Natural killer cell (primary cell): ENCODE measurements around the gene VPS13A. TPM values are rescaled to one million over a fixed set of nuclear protein-coding genes. Genes with fewer than 3 reads are reported as not detected.
"Not testable (repeated sequence)": the region's sequence is repeated elsewhere in the genome, so short reads cannot be mapped to it uniquely, and the experiment has no call there.

Source experiments
- ATAC-seq, 3 donors: fragments of 150-1000 bp in 2 of 3; fragments of 200-7000 bp in 1 of 3; cut with Tn5 transposase; 1 replicate in 1 of 3; 2 replicates in 2 of 3; pipeline ENCODE4 v1.10.0; 2021; ENCODE audit warnings: mild to moderate bottlenecking in 2 of 3, moderate library complexity in 2 of 3
- DNase-seq, 2 donors: peaks; one replicate each; pipeline versions ENCODE4 v3.0.0 to v3.0.0-alpha.2; 2013 to 2021; ENCODE audit warnings: mixed read lengths in 1 of 2
- H3K27ac ChIP-seq: one replicate; pipeline ENCODE4 v1.5.1; 2013; ENCODE audit warnings: mild to moderate bottlenecking, low read length
- H3K27me3 ChIP-seq: one replicate; pipeline ENCODE4 v1.6.1; 2013; ENCODE audit warnings: low read length; ENCODE audit not compliant: control insufficient read depth, insufficient read depth
- H3K36me3 ChIP-seq: one replicate; pipeline ENCODE4 v1.6.1; 2013; ENCODE audit warnings: low read length; ENCODE audit not compliant: control insufficient read depth, insufficient read depth
- H3K4me1 ChIP-seq: one replicate; pipeline ENCODE4 v1.6.1; 2013; ENCODE audit warnings: low read length; ENCODE audit not compliant: control insufficient read depth, insufficient read depth
- H3K4me3 ChIP-seq: one replicate; pipeline ENCODE4 v1.5.1; 2013; ENCODE audit warnings: low read length
- H3K9me3 ChIP-seq: one replicate; pipeline ENCODE4 v1.6.1; 2013; ENCODE audit warnings: low read length; ENCODE audit not compliant: control insufficient read depth, insufficient read depth
- H3K27ac Mint-ChIP-seq, 2 donors: one replicate each; pipeline ENCODE4 v1.8.0; 2022; ENCODE audit warnings: mild to moderate bottlenecking in 2 of 2, mixed read lengths in 2 of 2, moderate library complexity in 1 of 2
- H3K27me3 Mint-ChIP-seq, 2 donors: one replicate each; pipeline ENCODE4 v1.8.0; 2022; ENCODE audit warnings: low read depth in 2 of 2, mixed read lengths in 2 of 2
- H3K36me3 Mint-ChIP-seq: one replicate; pipeline ENCODE4 v1.8.0; 2022; ENCODE audit warnings: mixed read lengths
- H3K4me1 Mint-ChIP-seq, 2 donors: one replicate each; pipeline ENCODE4 v1.8.0; 2022; ENCODE audit warnings: mixed read lengths in 2 of 2
- H3K4me3 Mint-ChIP-seq: one replicate; pipeline ENCODE4 v1.8.0; 2022; ENCODE audit warnings: mild to moderate bottlenecking, moderate library complexity, mixed read lengths
- H3K9me3 Mint-ChIP-seq, 2 donors: one replicate each; pipeline ENCODE4 v1.8.0; 2022; ENCODE audit warnings: mixed read lengths in 2 of 2
- WGBS: methylation state at CpG from one replicate; pipeline ENCODE4 v1.1.7; 2013; ENCODE audit warnings: missing lambda C conversion rate; ENCODE audit not compliant: insufficient coverage; 5-methylcytosine and 5-hydroxymethylcytosine counted together
- intact Hi-C: fragments of 100-400 bp; cut with micrococcal nuclease; formaldehyde crosslinking; loops from one replicate; pipeline ENCODE4 v1.14.2; 2022
- total RNA-seq, 4 donors: library from RNA; stranded (reverse); fragments of 120-200 nt in 1 of 4; gene quantifications; one replicate each; pipeline versions ENCODE4 v1.2.3 to v1.2.4, GENCODE V29; 2013 to 2022
- TF ChIP-seq, protein P1 (sequence below): fragments of 200-600 bp; IDR thresholded peaks from one replicate; pipeline ENCODE4 v1.8.0; 2022; ENCODE audit warnings: antibody characterized with exemption

The VPS13A gene
- total RNA-seq, 3 donors from 2014 or later (not counting 1 experiment from before 2014, with no cell fraction given) = 54.7 to 74.2 (median 70.4) TPM

- no peaks in the 10 kb centered on the region for H3K9me3 Mint-ChIP-seq
- no peaks in the 10 kb centered on the region for H3K4me1 Mint-ChIP-seq
- no peak overlapping the region for H3K4me3 ChIP-seq
- H3K9me3 ChIP-seq = no peaks in the 10 kb centered on the region
- no peaks in the 10 kb centered on the region for H3K27me3 Mint-ChIP-seq
- peaks cover 12% of the 10 kb centered on the region for H3K36me3 Mint-ChIP-seq
- no peak overlapping the region for H3K4me3 Mint-ChIP-seq
- H3K27ac ChIP-seq = no peak overlapping the region
- TF ChIP-seq, protein P1, sequence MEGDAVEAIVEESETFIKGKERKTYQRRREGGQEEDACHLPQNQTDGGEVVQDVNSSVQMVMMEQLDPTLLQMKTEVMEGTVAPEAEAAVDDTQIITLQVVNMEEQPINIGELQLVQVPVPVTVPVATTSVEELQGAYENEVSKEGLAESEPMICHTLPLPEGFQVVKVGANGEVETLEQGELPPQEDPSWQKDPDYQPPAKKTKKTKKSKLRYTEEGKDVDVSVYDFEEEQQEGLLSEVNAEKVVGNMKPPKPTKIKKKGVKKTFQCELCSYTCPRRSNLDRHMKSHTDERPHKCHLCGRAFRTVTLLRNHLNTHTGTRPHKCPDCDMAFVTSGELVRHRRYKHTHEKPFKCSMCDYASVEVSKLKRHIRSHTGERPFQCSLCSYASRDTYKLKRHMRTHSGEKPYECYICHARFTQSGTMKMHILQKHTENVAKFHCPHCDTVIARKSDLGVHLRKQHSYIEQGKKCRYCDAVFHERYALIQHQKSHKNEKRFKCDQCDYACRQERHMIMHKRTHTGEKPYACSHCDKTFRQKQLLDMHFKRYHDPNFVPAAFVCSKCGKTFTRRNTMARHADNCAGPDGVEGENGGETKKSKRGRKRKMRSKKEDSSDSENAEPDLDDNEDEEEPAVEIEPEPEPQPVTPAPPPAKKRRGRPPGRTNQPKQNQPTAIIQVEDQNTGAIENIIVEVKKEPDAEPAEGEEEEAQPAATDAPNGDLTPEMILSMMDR = no peak
- no peak for ATAC-seq
- intact Hi-C loops = no loop called here
- peaks cover 14% of the 10 kb centered on the region for H3K36me3 ChIP-seq
- H3K4me1 ChIP-seq = no peaks in the 10 kb centered on the region
- H3K27me3 ChIP-seq = no peaks in the 10 kb centered on the region
- H3K27ac Mint-ChIP-seq = no peak overlapping the region
- DNase-seq = no peak
- 100% methylated on average over 1 of the region's 2 CpGs for WGBS
These were observed 60.6 kb downstream of the VPS13A start for GRCh38 chr9:77237896-77238295.

GRCh38 chr9:77251050-77251449 is 73.7 kb downstream of the VPS13A start:
- no CpG with 5 or more reads among the region's 1 CpG for WGBS
- Histone ChIP-seq H3K36me3 (peaks cover 2% of the 10 kb centered on the region), H3K4me3 (no peak overlapping the region)

GRCh38 chr9:77257275-77257674 is 79.9 kb downstream of the VPS13A start:
- Histone ChIP-seq H3K36me3 (peaks cover 6% of the 10 kb centered on the region), H3K4me3 (no peak overlapping the region), H3K4me1 (no peaks in the 10 kb centered on the region), H3K9me3 (no peaks in the 10 kb centered on the region), H3K27me3 (no peaks in the 10 kb centered on the region), H3K27ac (no peak overlapping the region)
- no peak for DNase-seq
- 100% methylated on average over 1 of the region's 2 CpGs for WGBS
- Mint-ChIP-seq H3K27ac (no peak overlapping the region), H3K9me3 (peaks cover 5 to 12% of the 10 kb centered on the region in 2 donors), H3K4me1 (no peaks in the 10 kb centered on the region), H3K36me3 (peaks cover 24% of the 10 kb centered on the region), H3K27me3 (no peaks in the 10 kb centered on the region), H3K4me3 (no peak overlapping the region)
- TF ChIP-seq, protein P1 = no peak
- intact Hi-C loops = no loop called here
- ATAC-seq = no peak

More at GRCh38 chr9:77251050-77251449, 73.7 kb downstream of the VPS13A start:
- TF ChIP-seq, protein P1 = no peak
- H3K36me3 Mint-ChIP-seq = peaks cover 21% of the 10 kb centered on the region
- intact Hi-C loops = no loop called here
- ATAC-seq = no peak
- Histone ChIP-seq H3K27me3 (no peaks in the 10 kb centered on the region), H3K9me3 (no peaks in the 10 kb centered on the region), H3K27ac (no peak overlapping the region), H3K4me1 (no peaks in the 10 kb centered on the region)
- no peaks in the 10 kb centered on the region for H3K27me3 Mint-ChIP-seq
- DNase-seq = no peak
- H3K9me3 Mint-ChIP-seq = peaks cover under 1 to 1% of the 10 kb centered on the region in 2 donors
- H3K4me3 Mint-ChIP-seq = no peak overlapping the region
- H3K4me1 Mint-ChIP-seq = no peaks in the 10 kb centered on the region
- no peak overlapping the region for H3K27ac Mint-ChIP-seq

DNA sequence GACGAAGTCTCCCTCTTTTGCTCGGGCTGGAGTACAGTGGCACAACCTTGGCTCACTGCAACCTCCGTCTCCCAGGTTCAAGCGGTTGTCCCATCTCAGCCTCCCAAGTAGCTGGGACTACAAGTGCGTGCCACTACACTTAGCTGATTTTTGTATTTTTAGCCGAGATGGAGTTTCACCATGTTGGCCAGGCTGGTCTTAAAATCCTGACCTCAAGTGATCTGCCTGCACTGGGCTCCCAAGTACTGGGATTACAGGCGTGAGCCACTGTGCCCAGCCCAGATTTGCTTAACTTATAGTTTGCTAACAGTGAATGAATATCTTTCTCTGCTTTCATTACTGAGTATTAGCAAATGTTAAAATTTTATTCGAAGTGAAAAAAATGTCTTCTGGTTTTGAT is 84.3 kb downstream of the VPS13A start:
- H3K27ac ChIP-seq = no peak overlapping the region
- H3K4me3 ChIP-seq = no peak overlapping the region
- Mint-ChIP-seq H3K27ac (no peak overlapping the region), H3K27me3 (no peaks in the 10 kb centered on the region), H3K36me3 (peaks cover 18% of the 10 kb centered on the region), H3K4me3 (no peak overlapping the region), H3K9me3 (peaks cover 5 to 9% of the 10 kb centered on the region in 2 donors), H3K4me1 (no peaks in the 10 kb centered on the region)
- no peaks in the 10 kb centered on the region for H3K4me1 ChIP-seq
- ATAC-seq = no peak
- intact Hi-C loops = no loop called here
- H3K27me3 ChIP-seq = no peaks in the 10 kb centered on the region
- TF ChIP-seq, protein P1 = no peak
- 97% methylated on average over 7 of the region's 8 CpGs for WGBS
- no peaks in the 10 kb centered on the region for H3K36me3 ChIP-seq
- no peaks in the 10 kb centered on the region for H3K9me3 ChIP-seq
- DNase-seq = no peak

GRCh38 chr9:77267762-77268161 is 90.4 kb downstream of the VPS13A start:
- H3K4me1 Mint-ChIP-seq, H3K9me3 Mint-ChIP-seq, ATAC-seq, intact Hi-C loops, H3K9me3 ChIP-seq, H3K4me3 Mint-ChIP-seq, H3K27me3 ChIP-seq, H3K27me3 Mint-ChIP-seq, H3K27ac ChIP-seq, H3K4me1 ChIP-seq, H3K4me3 ChIP-seq, DNase-seq, H3K27ac Mint-ChIP-seq, H3K36me3 ChIP-seq: not testable (repeated sequence)
- H3K36me3 Mint-ChIP-seq = peaks cover 19% of the 10 kb centered on the region
- WGBS = 99% methylated on average over 5 of the region's 5 CpGs
